Measurements from ENCODE around the gene FAM53B. TPM values are rescaled to one million over a fixed set of nuclear protein-coding genes. Genes with fewer than 3 reads are reported as not detected.

Gene FAM53B
- total RNA-seq, 2 experiments from 2014 or later: 15.1 to 18.0 TPM

DNA sequence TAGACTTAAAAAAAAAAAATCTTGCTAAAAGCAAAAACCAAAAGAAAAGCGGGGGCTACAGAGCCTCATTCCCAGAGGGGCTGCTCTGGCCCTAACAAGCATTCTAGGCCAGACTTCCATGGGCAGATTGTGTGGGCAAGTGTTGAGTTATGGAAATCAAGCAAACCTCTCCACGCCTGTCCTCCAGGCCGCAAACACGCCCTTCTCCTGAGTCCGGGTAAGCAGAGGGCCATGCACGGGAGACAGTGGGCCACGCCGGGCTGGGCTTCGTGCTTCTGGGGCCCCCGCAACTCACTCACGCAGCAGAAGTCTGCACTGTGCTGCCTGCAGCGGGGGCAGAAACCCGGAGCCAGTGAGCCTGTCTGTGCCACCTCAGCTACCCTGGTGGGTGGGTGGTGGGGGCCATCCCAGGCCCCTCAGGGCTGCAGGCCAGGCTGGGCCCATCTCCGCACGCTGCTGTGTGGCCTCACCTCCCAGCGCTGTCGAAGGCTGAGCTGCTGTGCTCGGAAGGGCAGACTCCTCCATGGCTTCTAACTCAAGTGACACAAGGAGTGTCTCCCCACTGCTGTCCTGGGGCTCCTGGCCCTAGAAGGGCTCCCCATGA, 125.6 kb downstream of the FAM53B start:
- Mint-ChIP-seq H3K27ac (peak overlapping the region; percentile 32), H3K27me3 (no peaks in the 10 kb centered on the region), H3K9me3 (no peaks in the 10 kb centered on the region), H3K36me3 (ENCODE audit: low read depth) (peaks cover 3% of the 10 kb centered on the region), H3K4me3 (no peak overlapping the region), H3K4me1 (ENCODE audit: low read depth) (peaks cover 48% of the 10 kb centered on the region)
- TF ChIP-seq, protein P1, sequence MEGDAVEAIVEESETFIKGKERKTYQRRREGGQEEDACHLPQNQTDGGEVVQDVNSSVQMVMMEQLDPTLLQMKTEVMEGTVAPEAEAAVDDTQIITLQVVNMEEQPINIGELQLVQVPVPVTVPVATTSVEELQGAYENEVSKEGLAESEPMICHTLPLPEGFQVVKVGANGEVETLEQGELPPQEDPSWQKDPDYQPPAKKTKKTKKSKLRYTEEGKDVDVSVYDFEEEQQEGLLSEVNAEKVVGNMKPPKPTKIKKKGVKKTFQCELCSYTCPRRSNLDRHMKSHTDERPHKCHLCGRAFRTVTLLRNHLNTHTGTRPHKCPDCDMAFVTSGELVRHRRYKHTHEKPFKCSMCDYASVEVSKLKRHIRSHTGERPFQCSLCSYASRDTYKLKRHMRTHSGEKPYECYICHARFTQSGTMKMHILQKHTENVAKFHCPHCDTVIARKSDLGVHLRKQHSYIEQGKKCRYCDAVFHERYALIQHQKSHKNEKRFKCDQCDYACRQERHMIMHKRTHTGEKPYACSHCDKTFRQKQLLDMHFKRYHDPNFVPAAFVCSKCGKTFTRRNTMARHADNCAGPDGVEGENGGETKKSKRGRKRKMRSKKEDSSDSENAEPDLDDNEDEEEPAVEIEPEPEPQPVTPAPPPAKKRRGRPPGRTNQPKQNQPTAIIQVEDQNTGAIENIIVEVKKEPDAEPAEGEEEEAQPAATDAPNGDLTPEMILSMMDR (IDR thresholded peaks at IDR 0.05): no peak
- DNase-seq: no peak
- intact Hi-C loops (cut with micrococcal nuclease): no loop called here
- POLR2A ChIA-PET: interaction anchor here (0.6 to 1.4 kb wide), 3 partner anchors 53 to 110 kb away, joined by 3 to 5 read pairs (median 3); no protein-coding TSS in a partner anchor
- CTCF ChIA-PET: interaction anchor here (0.8 to 1.4 kb wide), 4 partner anchors 9 to 123 kb away, joined by 3 to 8 read pairs (median 4); no protein-coding TSS in a partner anchor
- no peak for ATAC-seq

DNA sequence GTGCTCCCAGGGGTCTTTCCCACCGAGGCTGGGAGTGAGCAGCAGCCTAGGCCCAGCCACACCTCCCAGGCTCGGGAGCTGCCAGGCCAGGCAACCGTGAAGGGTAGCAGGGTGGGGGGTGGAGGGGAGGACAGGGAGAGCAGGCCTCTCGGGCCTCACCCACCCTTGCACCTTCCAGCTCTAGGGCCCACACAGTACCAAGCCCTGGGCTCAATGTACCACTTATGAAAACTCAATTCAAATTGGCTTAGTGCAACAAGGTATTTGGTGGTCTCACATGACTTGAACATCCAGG, 127.4 kb downstream of the FAM53B start:
- no peak overlapping the region for H3K4me3 Mint-ChIP-seq
- DNase-seq (no peak), ATAC-seq (no peak)
- no peaks in the 10 kb centered on the region for H3K27me3 Mint-ChIP-seq
- CTCF ChIA-PET: interaction anchor here (1.3 kb wide), 1 partner anchor 54 kb away, joined by 3 read pairs; no protein-coding TSS in a partner anchor
- H3K4me1 Mint-ChIP-seq (ENCODE audit: low read depth): peaks cover 61% of the 10 kb centered on the region
- H3K36me3 Mint-ChIP-seq (ENCODE audit: low read depth): peaks cover 3% of the 10 kb centered on the region
- TF ChIP-seq, protein P1 (IDR thresholded peaks at IDR 0.05): no peak
- intact Hi-C loops (cut with micrococcal nuclease): no loop called here
- H3K27ac Mint-ChIP-seq: no peak overlapping the region
- H3K9me3 Mint-ChIP-seq: no peaks in the 10 kb centered on the region
- POLR2A ChIA-PET: no interaction called here

DNA sequence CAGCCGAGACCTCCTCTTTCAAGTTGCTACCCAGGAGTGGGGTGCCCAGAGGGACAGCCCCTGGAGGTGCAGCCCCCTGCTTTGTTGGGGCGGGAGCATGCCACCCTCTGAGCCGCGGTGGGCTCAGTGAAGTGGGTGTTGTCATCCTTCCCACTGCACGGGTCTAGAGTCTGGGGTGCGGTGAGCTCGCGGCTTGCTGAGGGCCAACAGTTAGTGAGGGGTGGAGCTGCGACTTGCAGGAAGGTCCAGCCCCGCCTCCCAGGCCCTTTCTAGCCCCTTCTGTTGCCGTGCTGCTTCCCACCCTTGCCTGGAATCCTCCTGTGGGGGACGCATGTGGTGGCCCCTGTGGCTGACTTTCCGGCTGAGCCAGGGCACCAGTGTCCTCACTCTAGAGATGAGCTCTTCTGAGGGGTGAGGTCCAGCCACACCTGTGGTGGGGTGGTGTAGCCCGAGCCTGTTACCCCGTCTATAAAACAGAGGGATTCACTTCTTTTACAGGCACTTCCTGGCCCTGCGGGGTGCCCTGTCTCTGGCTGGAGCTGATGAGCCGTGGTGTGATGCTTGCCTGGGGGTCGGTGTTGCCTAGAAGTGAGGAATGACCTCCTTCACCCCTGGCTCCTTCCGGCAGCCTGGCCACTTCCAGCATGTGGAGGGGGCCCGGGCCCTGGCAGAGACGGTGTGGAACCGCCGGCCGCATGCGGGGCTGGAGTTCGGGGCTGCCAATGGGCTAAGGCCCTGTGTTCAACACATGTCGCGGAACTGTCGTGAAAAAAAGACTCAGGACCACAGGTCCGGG, 127.9 kb downstream of the FAM53B start:
- H3K27me3 Mint-ChIP-seq: no peaks in the 10 kb centered on the region
- no peaks in the 10 kb centered on the region for H3K36me3 Mint-ChIP-seq (ENCODE audit: low read depth)
- POLR2A ChIA-PET: no interaction called here
- ATAC-seq (no peak), DNase-seq (no peak)
- intact Hi-C loops (cut with micrococcal nuclease): no loop called here
- H3K9me3 Mint-ChIP-seq: no peaks in the 10 kb centered on the region
- TF ChIP-seq, protein P1 (IDR thresholded peaks at IDR 0.05): no peak
- H3K4me1 Mint-ChIP-seq (ENCODE audit: low read depth): peaks cover 66% of the 10 kb centered on the region
- CTCF ChIA-PET: interaction anchor here (1.3 kb wide), 1 partner anchor 55 kb away, joined by 3 read pairs; no protein-coding TSS in a partner anchor
- no peak overlapping the region for H3K4me3 Mint-ChIP-seq
- no peak overlapping the region for H3K27ac Mint-ChIP-seq

DNA sequence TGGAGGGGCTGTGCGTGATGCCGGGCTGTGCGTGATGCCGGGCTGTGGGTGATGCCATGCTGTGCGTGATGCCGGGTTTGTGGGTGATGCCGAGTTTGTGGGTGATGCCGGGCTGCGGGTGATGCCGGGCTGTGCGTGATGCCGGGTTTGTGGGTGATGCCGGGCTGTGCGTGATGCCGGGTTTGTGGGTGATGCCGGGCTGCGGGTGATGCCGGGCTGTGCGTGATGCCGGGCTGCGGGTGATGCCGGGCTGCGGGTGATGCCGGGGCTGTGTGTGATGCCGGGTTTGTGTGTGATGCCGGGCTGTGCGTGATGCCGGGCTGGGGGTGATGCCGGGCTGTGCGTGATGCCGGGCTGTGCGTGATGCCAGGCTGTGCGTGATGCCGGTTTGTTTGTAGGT, 128.9 kb downstream of the FAM53B start:
- H3K4me3 Mint-ChIP-seq: no peak overlapping the region
- TF ChIP-seq, protein P1 (IDR thresholded peaks at IDR 0.05): no peak
- no peaks in the 10 kb centered on the region for H3K27me3 Mint-ChIP-seq
- H3K9me3 Mint-ChIP-seq: no peaks in the 10 kb centered on the region
- DNase-seq (no peak), ATAC-seq (no peak)
- intact Hi-C loops (cut with micrococcal nuclease): no loop called here
- no peaks in the 10 kb centered on the region for H3K36me3 Mint-ChIP-seq (ENCODE audit: low read depth)
- no peak overlapping the region for H3K27ac Mint-ChIP-seq
- POLR2A ChIA-PET: no interaction called here
- CTCF ChIA-PET: no interaction called here
- H3K4me1 Mint-ChIP-seq (ENCODE audit: low read depth): peaks cover 70% of the 10 kb centered on the region
